22Rv1 (cell line): ENCODE results near the gene RNF212.

ENCODE experiments used
- ZFX ChIP-seq: fragments of 450-650 bp; IDR thresholded peaks from 2 replicates; pipeline ENCODE4 v1.6.1; 2017; ENCODE audit warnings: antibody characterized with exemption, borderline replicate concordance
- TF ChIP-seq, protein P1 (sequence below): fragments of 450-650 bp; IDR thresholded peaks from 2 replicates; pipeline ENCODE4 v1.5.1; 2017; ENCODE audit warnings: mild to moderate bottlenecking

- TF ChIP-seq, protein P1, sequence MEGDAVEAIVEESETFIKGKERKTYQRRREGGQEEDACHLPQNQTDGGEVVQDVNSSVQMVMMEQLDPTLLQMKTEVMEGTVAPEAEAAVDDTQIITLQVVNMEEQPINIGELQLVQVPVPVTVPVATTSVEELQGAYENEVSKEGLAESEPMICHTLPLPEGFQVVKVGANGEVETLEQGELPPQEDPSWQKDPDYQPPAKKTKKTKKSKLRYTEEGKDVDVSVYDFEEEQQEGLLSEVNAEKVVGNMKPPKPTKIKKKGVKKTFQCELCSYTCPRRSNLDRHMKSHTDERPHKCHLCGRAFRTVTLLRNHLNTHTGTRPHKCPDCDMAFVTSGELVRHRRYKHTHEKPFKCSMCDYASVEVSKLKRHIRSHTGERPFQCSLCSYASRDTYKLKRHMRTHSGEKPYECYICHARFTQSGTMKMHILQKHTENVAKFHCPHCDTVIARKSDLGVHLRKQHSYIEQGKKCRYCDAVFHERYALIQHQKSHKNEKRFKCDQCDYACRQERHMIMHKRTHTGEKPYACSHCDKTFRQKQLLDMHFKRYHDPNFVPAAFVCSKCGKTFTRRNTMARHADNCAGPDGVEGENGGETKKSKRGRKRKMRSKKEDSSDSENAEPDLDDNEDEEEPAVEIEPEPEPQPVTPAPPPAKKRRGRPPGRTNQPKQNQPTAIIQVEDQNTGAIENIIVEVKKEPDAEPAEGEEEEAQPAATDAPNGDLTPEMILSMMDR = no peak
- TF ChIP-seq ZFX = no peak
Observed at GRCh38 chr4:1112821-1113182, 562 bp downstream of the RNF212 start.
